ENCODE results near the gene QRICH1. TPM values are rescaled to one million over a fixed set of nuclear protein-coding genes. Genes with fewer than 3 reads are reported as not detected.

QRICH1 gene
- total RNA-seq, 1 donor from 2014 or later = 129 TPM

DNA sequence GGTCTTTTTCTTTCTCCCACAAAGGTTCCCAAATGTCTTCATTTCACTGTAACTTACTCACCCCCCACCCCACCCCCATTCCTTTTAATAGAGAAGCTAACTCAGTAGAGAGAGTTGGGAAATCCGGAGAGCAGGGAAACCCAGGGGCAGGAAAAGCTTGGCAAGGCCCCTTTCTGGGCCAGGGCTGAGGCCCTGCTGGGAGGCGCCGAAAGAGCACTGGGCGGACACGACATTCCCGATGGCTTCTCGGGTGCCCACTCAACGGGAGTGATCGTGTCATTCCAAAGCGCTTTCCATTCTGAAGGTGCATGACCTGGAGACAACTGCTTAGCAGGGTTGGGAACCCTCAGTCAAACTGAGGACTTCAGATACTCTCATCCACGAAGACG is 73.9 kb downstream of the QRICH1 start:
- intact Hi-C loops (cut with DNase I) = loop anchor here (2.0 to 5.0 kb wide), 2 partner anchors 31 to 257 kb away; partner anchors contain the start of gene C3orf62
- TF ChIP-seq, protein P1, sequence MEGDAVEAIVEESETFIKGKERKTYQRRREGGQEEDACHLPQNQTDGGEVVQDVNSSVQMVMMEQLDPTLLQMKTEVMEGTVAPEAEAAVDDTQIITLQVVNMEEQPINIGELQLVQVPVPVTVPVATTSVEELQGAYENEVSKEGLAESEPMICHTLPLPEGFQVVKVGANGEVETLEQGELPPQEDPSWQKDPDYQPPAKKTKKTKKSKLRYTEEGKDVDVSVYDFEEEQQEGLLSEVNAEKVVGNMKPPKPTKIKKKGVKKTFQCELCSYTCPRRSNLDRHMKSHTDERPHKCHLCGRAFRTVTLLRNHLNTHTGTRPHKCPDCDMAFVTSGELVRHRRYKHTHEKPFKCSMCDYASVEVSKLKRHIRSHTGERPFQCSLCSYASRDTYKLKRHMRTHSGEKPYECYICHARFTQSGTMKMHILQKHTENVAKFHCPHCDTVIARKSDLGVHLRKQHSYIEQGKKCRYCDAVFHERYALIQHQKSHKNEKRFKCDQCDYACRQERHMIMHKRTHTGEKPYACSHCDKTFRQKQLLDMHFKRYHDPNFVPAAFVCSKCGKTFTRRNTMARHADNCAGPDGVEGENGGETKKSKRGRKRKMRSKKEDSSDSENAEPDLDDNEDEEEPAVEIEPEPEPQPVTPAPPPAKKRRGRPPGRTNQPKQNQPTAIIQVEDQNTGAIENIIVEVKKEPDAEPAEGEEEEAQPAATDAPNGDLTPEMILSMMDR (IDR thresholded peaks at IDR 0.05) = no peak
- Histone ChIP-seq H3K9me3 (no peaks in the 10 kb centered on the region), H3K36me3 (peaks cover 25 to 33% of the 10 kb centered on the region in 2 donors), H3K27me3 (no peaks in the 10 kb centered on the region), H3K4me3 (peak overlapping the region; percentile 88 to 93), H3K4me1 (peaks cover 16 to 29% of the 10 kb centered on the region in 2 donors), H3K27ac (peak overlapping the region; percentile 100)
- DNase-seq (ENCODE audit: low spot score in 2 of 2) = peak in 1 of 2 donors; percentile 63

DNA sequence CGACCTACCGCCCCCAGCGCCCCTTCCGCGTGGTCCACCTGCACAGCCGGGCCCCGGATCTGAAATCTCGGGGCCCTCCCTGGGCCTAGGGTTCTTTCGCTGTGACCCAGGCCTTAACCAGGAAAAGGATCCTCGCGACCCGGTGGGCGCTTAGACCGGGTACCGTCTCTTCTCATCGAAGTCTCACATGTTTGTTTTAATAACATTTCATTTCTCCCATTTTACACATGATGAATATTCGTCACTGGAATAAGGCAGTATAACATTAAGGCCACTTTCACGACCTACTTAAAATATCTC is 75.2 kb downstream of the QRICH1 start:
- Histone ChIP-seq H3K36me3 (peaks cover 25 to 33% of the 10 kb centered on the region in 2 donors), H3K9me3 (no peaks in the 10 kb centered on the region), H3K27me3 (no peaks in the 10 kb centered on the region), H3K27ac (peak overlapping the region; percentile 59 to 60), H3K4me3 (peak overlapping the region; percentile 63 to 88), H3K4me1 (peaks cover 16 to 29% of the 10 kb centered on the region in 2 donors)
- TF ChIP-seq, protein P1 (IDR thresholded peaks at IDR 0.05) = no peak
- DNase-seq (ENCODE audit: low spot score in 2 of 2) = no peak
- intact Hi-C loops (cut with DNase I) = loop anchor here (2.0 kb wide), 1 partner anchor 30 kb away; no protein-coding TSS in a partner anchor

DNA sequence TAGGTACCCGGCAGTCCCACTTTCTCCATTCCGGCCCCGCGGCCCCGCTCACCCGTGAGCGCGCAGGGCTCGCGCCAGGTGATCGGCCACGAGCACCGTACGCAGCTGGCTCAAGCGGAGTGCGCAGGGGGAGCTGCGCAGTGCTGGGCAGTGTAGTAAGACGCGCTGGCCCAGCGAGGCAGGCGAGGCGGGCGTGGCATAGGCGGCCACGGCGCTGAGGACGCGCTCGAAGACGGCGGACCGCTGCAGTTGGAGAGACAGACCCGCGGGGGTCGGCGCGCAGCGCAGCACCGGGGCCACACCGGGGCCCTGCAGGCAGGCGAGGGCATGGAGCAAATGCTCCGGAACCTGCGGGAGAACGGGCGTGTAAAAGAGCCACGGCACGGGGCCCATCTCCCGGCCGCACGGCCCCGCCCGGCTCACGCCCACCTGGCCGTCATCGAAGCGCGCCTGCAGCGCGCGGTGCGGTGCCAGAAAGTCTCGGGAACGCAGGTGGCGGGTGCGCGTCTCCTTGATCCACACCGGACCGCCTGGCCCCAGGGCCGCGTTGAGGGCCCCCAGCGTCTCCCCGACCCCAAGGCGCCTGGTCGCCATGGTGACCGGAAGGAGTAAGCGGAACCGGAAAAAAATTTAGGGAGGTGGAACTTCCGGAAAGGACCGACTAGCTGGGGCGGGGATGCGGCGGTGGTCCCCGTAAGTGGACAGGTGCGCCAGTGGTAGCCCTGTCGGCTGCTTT is 75.7 kb downstream of the QRICH1 start, which contains the start of gene DALRD3:
Gene DALRD3 (minus strand): TSS at position 610 of the 736 bp plus-strand sequence. CDS start 16 bp downstream, at position 594.
- H3K27me3 ChIP-seq = no peaks in the 10 kb centered on the region
- intact Hi-C loops (cut with DNase I) = loop anchor here (2.0 kb wide), 1 partner anchor 29 kb away; no protein-coding TSS in a partner anchor
- H3K36me3 ChIP-seq = peaks cover 30 to 33% of the 10 kb centered on the region in 2 donors
- H3K9me3 ChIP-seq = no peaks in the 10 kb centered on the region
- peak in 1 of 2 donors; percentile 78 for DNase-seq (ENCODE audit: low spot score in 2 of 2)
- peak within 1 kb of the TSS; percentile 59 to 60 for H3K27ac ChIP-seq
- peaks cover 15 to 29% of the 10 kb centered on the region in 2 donors for H3K4me1 ChIP-seq
- H3K4me3 ChIP-seq = peak within 1 kb of the TSS; percentile 63 to 88
- TF ChIP-seq, protein P1 (IDR thresholded peaks at IDR 0.05) = no peak

DNA sequence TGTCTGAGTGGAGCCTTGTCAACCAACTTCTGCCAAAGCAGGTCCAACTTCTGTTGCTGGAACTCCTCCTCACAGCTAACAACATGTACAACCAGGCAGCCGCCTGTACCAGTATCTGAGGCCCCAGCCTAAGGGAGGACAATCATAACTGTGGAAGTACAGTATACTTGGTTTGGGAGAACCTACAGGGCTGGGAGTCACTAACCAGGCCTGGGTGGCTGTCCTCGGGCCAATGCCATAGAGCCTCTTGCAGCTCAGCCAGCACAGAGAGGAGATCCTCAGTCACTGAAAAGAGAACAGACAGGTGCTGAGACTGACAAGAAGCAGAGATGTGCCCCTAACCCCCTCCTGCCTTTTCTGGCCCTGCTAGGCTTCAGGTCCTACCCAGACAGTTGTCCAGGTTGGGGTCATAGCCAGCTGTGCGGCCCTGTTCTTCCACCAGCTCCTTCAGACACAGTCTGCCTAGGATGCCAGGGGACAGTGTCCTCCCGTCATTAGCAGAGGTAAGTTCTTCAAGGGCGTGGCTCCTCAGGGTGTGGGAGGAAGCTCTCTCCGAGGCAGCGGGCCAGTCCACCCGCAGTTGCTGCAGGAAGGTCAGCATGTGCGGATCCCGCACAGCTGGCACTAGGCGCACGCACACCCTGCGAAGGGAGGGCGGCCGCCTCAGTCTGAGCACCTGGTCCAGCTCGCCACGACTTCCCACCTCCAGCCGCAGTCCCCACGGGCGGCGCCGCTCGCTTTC is 76.5 kb downstream of the QRICH1 start:
- H3K27ac ChIP-seq = peak overlapping the region; percentile 59 to 60

More for the DNA sequence above, 76.5 kb downstream of the QRICH1 start:
- peaks cover 36 to 38% of the 10 kb centered on the region in 2 donors for H3K36me3 ChIP-seq
- peak overlapping the region; percentile 63 to 88 for H3K4me3 ChIP-seq
- H3K4me1 ChIP-seq = peaks cover 10 to 21% of the 10 kb centered on the region in 2 donors
- no peaks in the 10 kb centered on the region for H3K9me3 ChIP-seq
- TF ChIP-seq, protein P1 (IDR thresholded peaks at IDR 0.05) = no peak
- H3K27me3 ChIP-seq = no peaks in the 10 kb centered on the region
- DNase-seq (ENCODE audit: low spot score in 2 of 2) = peak in 1 of 2 donors; percentile 63
- intact Hi-C loops (cut with DNase I) = no loop called here

Data from ascending aorta (tissue), 2 donors.